A549 (cell line): ENCODE data around the gene ZNF638.

Source experiments
- CTCF ChIP-seq: fragments of >200 bp; sonication (Bioruptor Twin); formaldehyde crosslinking; IDR thresholded peaks from 3 replicates; pipeline ENCODE4 v1.5.1; 2016
- EHMT2 ChIP-seq: fragments of 200-600 bp; sonication (generic); IDR thresholded peaks from 2 replicates; pipeline ENCODE4 v1.6.1; 2016; ENCODE audit warnings: antibody characterized with exemption, low read depth, mild to moderate bottlenecking, moderate library complexity
- MAX ChIP-seq: IDR thresholded peaks from 2 replicates; pipeline ENCODE4 v1.6.1; 2012
- PHF8 ChIP-seq: fragments of 200-600 bp; sonication (generic); IDR thresholded peaks from 2 replicates; pipeline ENCODE4 v1.6.1; 2016; ENCODE audit warnings: low read depth, mild to moderate bottlenecking, antibody characterized with exemption, moderate library complexity, borderline replicate concordance
- RAD21 ChIP-seq, 2 experiments: fragments of >200 bp in 1 of 2; sonication (Bioruptor Twin) in 1 of 2; formaldehyde crosslinking in 1 of 2; IDR thresholded peaks in 1 of 2; conservative IDR thresholded peaks in 1 of 2; 2 replicates in 1 of 2; 3 replicates in 1 of 2; pipeline ENCODE4 v1.6.1; 2012 to 2018; ENCODE audit warnings: inconsistent platforms in 1 of 2
- ZC3H11A ChIP-seq: fragments of 450-650 bp; IDR thresholded peaks from 2 replicates; pipeline ENCODE4 v1.6.1; 2014; ENCODE audit warnings: antibody characterized with exemption, mild to moderate bottlenecking

GRCh38 chr2:71479261-71479660 is 147.7 kb downstream of the ZNF638 start:
- TF ChIP-seq CTCF (no peak), MAX (no peak), PHF8 (no peak), RAD21 (conservative IDR thresholded peaks at IDR 0.05 in 1 of 2, IDR thresholded peaks at IDR 0.05 in 1 of 2) (no peak), ZC3H11A (no peak), EHMT2 (no peak)
